LNCAP (cell line): ENCODE data around the gene FAM53A.

Experiments
- TF ChIP-seq, protein P1 (sequence below): fragments of 450-650 bp; IDR thresholded peaks from 2 replicates; pipeline ENCODE4 v1.5.1; 2017; ENCODE audit warnings: mild to moderate bottlenecking

FAM53A gene, protein sequence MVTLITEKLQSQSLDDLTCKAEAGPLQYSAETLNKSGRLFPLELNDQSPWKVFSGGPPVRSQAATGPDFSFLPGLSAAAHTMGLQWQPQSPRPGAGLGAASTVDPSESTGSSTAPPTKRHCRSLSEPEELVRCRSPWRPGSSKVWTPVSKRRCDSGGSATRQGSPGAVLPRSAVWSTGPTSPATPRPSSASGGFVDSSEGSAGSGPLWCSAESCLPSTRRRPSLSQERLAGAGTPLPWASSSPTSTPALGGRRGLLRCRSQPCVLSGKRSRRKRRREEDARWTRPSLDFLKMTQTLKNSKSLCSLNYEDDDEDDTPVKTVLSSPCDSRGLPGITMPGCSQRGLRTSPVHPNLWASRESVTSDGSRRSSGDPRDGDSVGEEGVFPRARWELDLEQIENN

DNA sequence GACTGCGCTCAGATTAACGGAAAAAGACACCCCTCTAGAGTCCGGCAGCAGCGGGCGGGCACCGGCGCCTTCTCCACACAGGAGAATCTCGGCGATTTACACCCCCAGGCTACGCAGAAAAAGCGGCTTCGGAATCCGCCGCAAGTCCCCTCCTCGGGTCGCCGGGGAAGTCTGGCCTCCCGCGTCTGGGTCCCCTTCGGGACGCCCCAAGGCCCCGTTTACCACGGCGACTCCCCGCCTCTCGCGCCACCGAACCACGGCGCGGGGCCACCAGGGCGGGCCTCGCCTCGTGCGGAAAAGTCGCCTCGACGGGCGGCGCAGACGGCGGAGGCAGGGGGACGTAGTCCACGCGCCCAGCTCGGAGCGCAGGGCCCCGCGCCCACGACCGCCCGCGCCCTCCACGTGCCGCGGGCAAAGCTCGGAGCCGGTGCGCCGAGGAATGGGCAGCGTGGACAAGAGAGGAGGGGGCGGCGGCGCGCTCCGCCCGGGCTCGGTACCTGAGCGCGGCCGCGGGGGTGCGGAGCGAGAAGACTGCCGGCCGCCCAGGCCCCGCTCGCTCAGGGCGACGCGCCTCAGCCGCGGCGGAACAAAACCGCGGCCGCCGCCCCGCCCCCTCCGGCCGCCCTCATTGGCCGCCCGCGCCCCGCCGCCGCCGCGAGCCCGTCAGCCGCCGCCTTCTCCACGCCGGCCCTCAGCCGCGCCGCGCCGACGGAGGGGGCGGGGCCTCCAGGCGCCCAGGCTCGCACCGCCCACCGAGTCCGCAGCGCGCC is at the start of gene FAM53A:
TSS of gene FAM53A (minus strand) at position 578 of the 770 bp plus-strand sequence. CDS start 15,572 bp downstream, outside the sequence.
- TF ChIP-seq, protein P1, sequence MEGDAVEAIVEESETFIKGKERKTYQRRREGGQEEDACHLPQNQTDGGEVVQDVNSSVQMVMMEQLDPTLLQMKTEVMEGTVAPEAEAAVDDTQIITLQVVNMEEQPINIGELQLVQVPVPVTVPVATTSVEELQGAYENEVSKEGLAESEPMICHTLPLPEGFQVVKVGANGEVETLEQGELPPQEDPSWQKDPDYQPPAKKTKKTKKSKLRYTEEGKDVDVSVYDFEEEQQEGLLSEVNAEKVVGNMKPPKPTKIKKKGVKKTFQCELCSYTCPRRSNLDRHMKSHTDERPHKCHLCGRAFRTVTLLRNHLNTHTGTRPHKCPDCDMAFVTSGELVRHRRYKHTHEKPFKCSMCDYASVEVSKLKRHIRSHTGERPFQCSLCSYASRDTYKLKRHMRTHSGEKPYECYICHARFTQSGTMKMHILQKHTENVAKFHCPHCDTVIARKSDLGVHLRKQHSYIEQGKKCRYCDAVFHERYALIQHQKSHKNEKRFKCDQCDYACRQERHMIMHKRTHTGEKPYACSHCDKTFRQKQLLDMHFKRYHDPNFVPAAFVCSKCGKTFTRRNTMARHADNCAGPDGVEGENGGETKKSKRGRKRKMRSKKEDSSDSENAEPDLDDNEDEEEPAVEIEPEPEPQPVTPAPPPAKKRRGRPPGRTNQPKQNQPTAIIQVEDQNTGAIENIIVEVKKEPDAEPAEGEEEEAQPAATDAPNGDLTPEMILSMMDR = no peak

DNA sequence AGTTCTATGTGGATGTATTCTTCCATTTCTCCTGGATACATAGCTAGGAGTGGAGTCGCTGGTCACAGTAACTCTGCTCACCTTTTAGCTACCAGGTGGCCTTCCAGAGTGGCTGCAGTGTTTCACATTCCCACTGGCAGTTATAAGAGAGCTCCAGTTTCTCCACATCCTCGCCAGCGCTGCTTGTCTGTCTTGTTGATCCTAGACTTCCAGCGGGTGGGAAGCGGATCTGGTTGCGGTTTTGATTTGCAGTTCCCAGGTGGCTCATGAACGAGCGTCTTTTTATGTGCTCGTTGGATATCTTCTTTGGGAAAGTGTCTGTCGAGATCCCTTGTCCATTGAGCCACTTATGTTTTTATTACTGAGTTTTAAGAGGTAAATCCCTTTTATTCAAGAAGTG is 48.8 kb upstream of the FAM53A start:
- TF ChIP-seq, protein P1 = no peak

DNA sequence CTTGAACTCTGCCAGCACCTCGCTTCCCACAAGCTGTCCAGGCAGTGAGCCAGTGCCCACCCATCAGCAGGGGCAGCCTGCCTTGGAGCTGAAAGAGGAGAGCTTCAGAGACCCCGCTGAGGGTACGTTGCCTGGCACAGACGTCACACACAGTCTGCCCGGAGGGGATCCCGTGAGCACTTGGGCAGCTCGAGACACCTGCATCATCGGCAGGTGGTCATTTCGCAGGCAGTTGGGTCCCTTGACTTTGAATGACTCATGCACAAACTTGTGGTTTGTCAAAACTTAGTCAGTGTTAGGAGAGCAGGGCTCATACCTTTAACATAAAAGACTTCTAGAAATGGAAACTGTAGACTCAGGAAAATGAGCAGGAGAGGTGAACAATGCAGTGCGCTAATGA is 47.1 kb upstream of the FAM53A start:
- TF ChIP-seq, protein P1 = no peak

DNA sequence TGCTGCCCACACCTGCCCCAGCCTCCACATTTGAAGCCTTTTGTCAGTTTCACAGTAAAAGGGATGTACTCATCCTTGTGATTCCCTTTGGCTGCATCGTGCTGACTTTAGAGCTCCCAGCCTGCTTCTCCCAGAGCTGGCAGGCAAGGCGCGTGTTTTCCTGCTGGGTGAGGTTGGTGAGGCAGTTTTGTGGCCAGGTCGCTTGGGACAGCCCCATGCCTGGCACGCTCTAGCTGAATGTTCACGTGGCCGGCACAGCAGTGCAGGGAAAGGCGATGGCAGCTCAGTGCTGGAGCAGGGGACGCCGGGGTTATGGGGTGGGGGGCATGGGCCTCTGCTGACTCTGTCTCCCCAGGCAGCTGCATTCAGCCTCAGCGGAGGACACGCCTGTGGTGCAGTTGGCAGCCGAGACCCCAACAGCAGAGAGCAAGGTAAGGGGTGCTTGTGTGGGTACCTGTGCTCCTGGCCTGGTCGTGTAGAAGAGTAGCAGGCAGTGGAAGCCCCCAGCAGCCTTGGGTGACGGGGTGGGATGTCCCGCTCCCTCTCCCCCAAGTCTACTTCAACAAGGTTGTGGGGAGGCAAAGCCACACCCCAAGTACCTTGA is 46.5 kb upstream of the FAM53A start:
- TF ChIP-seq, protein P1 = no peak

DNA sequence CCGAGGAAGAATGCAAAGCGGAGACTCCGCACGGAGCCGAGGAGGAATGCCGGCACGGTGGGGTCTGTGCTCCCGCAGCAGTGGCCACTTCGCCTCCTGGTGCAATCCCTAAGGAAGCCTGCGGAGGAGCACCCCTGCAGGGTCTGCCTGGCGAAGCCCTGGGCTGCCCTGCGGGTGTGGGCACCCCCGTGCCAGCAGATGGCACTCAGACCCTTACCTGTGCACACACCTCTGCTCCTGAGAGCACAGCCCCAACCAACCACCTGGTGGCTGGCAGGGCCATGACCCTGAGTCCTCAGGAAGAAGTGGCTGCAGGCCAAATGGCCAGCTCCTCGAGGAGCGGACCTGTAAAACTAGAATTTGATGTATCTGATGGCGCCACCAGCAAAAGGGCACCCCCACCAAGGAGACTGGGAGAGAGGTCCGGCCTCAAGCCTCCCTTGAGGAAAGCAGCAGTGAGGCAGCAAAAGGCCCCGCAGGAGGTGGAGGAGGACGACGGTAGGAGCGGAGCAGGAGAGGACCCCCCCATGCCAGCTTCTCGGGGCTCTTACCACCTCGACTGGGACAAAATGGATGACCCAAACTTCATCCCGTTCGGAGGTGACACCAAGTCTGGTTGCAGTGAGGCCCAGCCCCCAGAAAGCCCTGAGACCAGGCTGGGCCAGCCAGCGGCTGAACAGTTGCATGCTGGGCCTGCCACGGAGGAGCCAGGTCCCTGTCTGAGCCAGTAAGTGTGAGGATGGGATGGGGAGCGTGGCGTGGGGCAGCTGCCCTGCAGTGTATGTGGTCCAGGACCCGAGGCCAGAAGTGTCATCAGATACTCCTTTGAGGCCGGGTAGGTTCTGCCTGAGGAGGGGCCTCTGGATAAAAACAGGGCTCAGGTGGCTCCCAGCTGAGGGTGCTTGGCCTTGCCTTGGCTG is 44.2 kb upstream of the FAM53A start:
- TF ChIP-seq, protein P1 = peak; percentile 32; the same call in 1 of the 2 replicates

DNA sequence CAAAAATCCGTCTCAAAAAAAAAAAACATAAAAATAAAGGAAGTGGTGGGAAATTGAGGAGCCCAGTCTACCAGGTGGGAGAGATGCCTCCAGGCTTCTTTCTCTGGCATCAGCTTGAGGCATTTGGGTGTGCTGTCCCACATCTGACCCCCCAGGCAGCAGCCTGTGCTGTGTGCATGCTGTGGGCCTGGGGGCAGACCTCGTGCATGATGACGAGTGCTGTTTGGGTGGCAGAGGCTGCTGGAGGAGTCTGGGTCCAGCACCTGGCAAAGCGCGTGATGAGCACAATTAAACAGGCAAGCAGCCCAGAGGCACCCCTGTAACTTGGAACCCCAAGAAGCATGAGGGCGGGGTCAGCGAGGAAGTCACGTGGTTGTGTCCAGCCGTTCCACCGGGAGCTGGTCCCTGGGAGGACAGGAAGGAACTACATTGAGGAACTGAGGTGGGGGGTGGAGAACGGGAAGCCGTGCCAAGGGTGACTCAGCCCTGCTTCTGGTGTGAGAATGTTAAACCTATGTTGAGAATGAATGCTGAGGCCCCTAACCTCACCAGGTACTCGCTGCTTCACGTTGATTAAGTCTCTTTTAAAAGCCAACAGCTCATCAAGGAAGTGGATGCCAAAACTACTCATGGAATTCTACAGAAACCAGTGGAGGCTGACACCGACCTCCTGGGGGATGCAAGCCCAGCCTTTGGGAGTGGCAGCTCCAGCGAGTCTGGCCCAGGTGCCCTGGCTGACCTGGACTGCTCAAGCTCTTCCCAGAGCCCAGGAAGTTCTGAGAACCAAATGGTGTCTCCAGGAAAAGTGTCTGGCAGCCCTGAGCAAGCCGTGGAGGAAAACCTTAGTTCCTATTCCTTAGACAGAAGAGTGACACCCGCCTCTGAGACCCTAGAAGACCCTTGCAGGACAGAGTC is 43.3 kb upstream of the FAM53A start:
- TF ChIP-seq, protein P1 = no peak
